ENCODE measurements around the gene CLEC4M.

The CLEC4M gene

GRCh38 chr19:7793493-7793892 lies 30.4 kb downstream of the CLEC4M start:
- H3K9ac ChIP-seq (ENCODE audit: insufficient read length, low read depth), result no peak overlapping the region
- no peak for TF ChIP-seq SUZ12 (IDR thresholded peaks at IDR 0.05; ENCODE audit: extremely low read depth, insufficient read depth, insufficient read length)
- TF ChIP-seq YY1 (IDR thresholded peaks at IDR 0.05; ENCODE audit: insufficient read depth, insufficient read length), result no peak
- TF ChIP-seq ZNF274 (IDR thresholded peaks at IDR 0.05; ENCODE audit: low read depth, low read length), result no peak
- H3K36me3 ChIP-seq (ENCODE audit: insufficient read depth, insufficient read length, low read length), result no peaks in the 10 kb centered on the region
- no peak overlapping the region for H3K4me3 ChIP-seq (ENCODE audit: insufficient read length, low read depth)
- H3K4me1 ChIP-seq (ENCODE audit: insufficient read depth, insufficient read length), result peaks cover 4% of the 10 kb centered on the region
- H3K27me3 ChIP-seq (ENCODE audit: insufficient read depth, insufficient read length), result peaks cover 42% of the 10 kb centered on the region
- no peak for DNase-seq (ENCODE audit: low read depth, low spot score)
- H3K9me3 ChIP-seq (ENCODE audit: insufficient read depth, low read length), result no peaks in the 10 kb centered on the region

- TF ChIP-seq YY1 (IDR thresholded peaks at IDR 0.05; ENCODE audit: insufficient read depth, insufficient read length), result no peak
- TF ChIP-seq SUZ12 (IDR thresholded peaks at IDR 0.05; ENCODE audit: extremely low read depth, insufficient read depth, insufficient read length), result no peak
- TF ChIP-seq ZNF274 (IDR thresholded peaks at IDR 0.05; ENCODE audit: low read depth, low read length), result no peak
- H3K9me3 ChIP-seq (ENCODE audit: insufficient read depth, low read length), result 0 out of 2 replicates have a peak, but pooled peaks cover 3% of the 10 kb centered on the region
- H3K36me3 ChIP-seq (ENCODE audit: insufficient read depth, insufficient read length, low read length), result no peaks in the 10 kb centered on the region
- DNase-seq (ENCODE audit: low read depth, low spot score), result no peak
- H3K4me3 ChIP-seq (ENCODE audit: insufficient read length, low read depth), result no peak overlapping the region
- H3K27me3 ChIP-seq (ENCODE audit: insufficient read depth, insufficient read length), result peaks cover 24% of the 10 kb centered on the region
- H3K4me1 ChIP-seq (ENCODE audit: insufficient read depth, insufficient read length), result no peaks in the 10 kb centered on the region
- H3K9ac ChIP-seq (ENCODE audit: insufficient read length, low read depth), result no peak overlapping the region
Measured at GRCh38 chr19:7795555-7796161, 32.6 kb downstream of the CLEC4M start.

GRCh38 chr19:7799640-7800355 lies 36.8 kb downstream of the CLEC4M start:
- Histone ChIP-seq H3K27me3 (ENCODE audit: insufficient read depth, insufficient read length) (peaks cover 3% of the 10 kb centered on the region), H3K9me3 (ENCODE audit: insufficient read depth, low read length) (peaks cover 22% of the 10 kb centered on the region), H3K4me3 (ENCODE audit: insufficient read length, low read depth) (peak overlapping the region; percentile 36), H3K36me3 (ENCODE audit: insufficient read depth, insufficient read length, low read length) (no peaks in the 10 kb centered on the region), H3K9ac (ENCODE audit: insufficient read length, low read depth) (peak overlapping the region; percentile 64), H3K4me1 (ENCODE audit: insufficient read depth, insufficient read length) (no peaks in the 10 kb centered on the region)
- TF ChIP-seq ZNF274 (IDR thresholded peaks at IDR 0.05; ENCODE audit: low read depth, low read length), result no peak
- no peak for TF ChIP-seq YY1 (IDR thresholded peaks at IDR 0.05; ENCODE audit: insufficient read depth, insufficient read length)
- no peak for TF ChIP-seq SUZ12 (IDR thresholded peaks at IDR 0.05; ENCODE audit: extremely low read depth, insufficient read depth, insufficient read length)
- DNase-seq (ENCODE audit: low read depth, low spot score), result peak; percentile 59

GRCh38 chr19:7801020-7801570 lies 38.1 kb downstream of the CLEC4M start:
- DNase-seq (ENCODE audit: low read depth, low spot score), result no peak
- Histone ChIP-seq H3K9me3 (ENCODE audit: insufficient read depth, low read length) (peaks cover 22% of the 10 kb centered on the region), H3K9ac (ENCODE audit: insufficient read length, low read depth) (no peak overlapping the region), H3K36me3 (ENCODE audit: insufficient read depth, insufficient read length, low read length) (no peaks in the 10 kb centered on the region), H3K4me3 (ENCODE audit: insufficient read length, low read depth) (no peak overlapping the region), H3K4me1 (ENCODE audit: insufficient read depth, insufficient read length) (no peaks in the 10 kb centered on the region), H3K27me3 (ENCODE audit: insufficient read depth, insufficient read length) (peaks cover 3% of the 10 kb centered on the region)
- TF ChIP-seq SUZ12 (IDR thresholded peaks at IDR 0.05; ENCODE audit: extremely low read depth, insufficient read depth, insufficient read length) (no peak), YY1 (IDR thresholded peaks at IDR 0.05; ENCODE audit: insufficient read depth, insufficient read length) (no peak)

GRCh38 chr19:7806234-7806633 lies 43.2 kb downstream of the CLEC4M start:
- Histone ChIP-seq H3K27me3 (ENCODE audit: insufficient read depth, insufficient read length) (no peaks in the 10 kb centered on the region), H3K9ac (ENCODE audit: insufficient read length, low read depth) (no peak overlapping the region), H3K36me3 (ENCODE audit: insufficient read depth, insufficient read length, low read length) (no peaks in the 10 kb centered on the region), H3K4me1 (ENCODE audit: insufficient read depth, insufficient read length) (no peaks in the 10 kb centered on the region), H3K9me3 (ENCODE audit: insufficient read depth, low read length) (peaks cover 19% of the 10 kb centered on the region), H3K4me3 (ENCODE audit: insufficient read length, low read depth) (no peak overlapping the region)
- no peak for TF ChIP-seq YY1 (IDR thresholded peaks at IDR 0.05; ENCODE audit: insufficient read depth, insufficient read length)
- TF ChIP-seq SUZ12 (IDR thresholded peaks at IDR 0.05; ENCODE audit: extremely low read depth, insufficient read depth, insufficient read length), result no peak
- TF ChIP-seq ZNF274 (IDR thresholded peaks at IDR 0.05; ENCODE audit: low read depth, low read length), result no peak
- no peak for DNase-seq (ENCODE audit: low read depth, low spot score)

- H3K4me3 ChIP-seq (ENCODE audit: insufficient read length, low read depth), result no peak overlapping the region
- no peak for DNase-seq (ENCODE audit: low read depth, low spot score)
- H3K9me3 ChIP-seq (ENCODE audit: insufficient read depth, low read length), result peaks cover 20% of the 10 kb centered on the region
- H3K9ac ChIP-seq (ENCODE audit: insufficient read length, low read depth), result no peak overlapping the region
- no peaks in the 10 kb centered on the region for H3K4me1 ChIP-seq (ENCODE audit: insufficient read depth, insufficient read length)
- TF ChIP-seq ZNF274 (IDR thresholded peaks at IDR 0.05; ENCODE audit: low read depth, low read length), result no peak
- TF ChIP-seq YY1 (IDR thresholded peaks at IDR 0.05; ENCODE audit: insufficient read depth, insufficient read length), result no peak
- no peak for TF ChIP-seq SUZ12 (IDR thresholded peaks at IDR 0.05; ENCODE audit: extremely low read depth, insufficient read depth, insufficient read length)
- no peaks in the 10 kb centered on the region for H3K27me3 ChIP-seq (ENCODE audit: insufficient read depth, insufficient read length)
- H3K36me3 ChIP-seq (ENCODE audit: insufficient read depth, insufficient read length, low read length), result no peaks in the 10 kb centered on the region
Measured at GRCh38 chr19:7806876-7807275, 43.8 kb downstream of the CLEC4M start.

GRCh38 chr19:7808108-7808507 lies 45.1 kb downstream of the CLEC4M start:
- TF ChIP-seq ZNF274 (IDR thresholded peaks at IDR 0.05; ENCODE audit: low read depth, low read length) (no peak), YY1 (IDR thresholded peaks at IDR 0.05; ENCODE audit: insufficient read depth, insufficient read length) (no peak), SUZ12 (IDR thresholded peaks at IDR 0.05; ENCODE audit: extremely low read depth, insufficient read depth, insufficient read length) (no peak)
- Histone ChIP-seq H3K27me3 (ENCODE audit: insufficient read depth, insufficient read length) (no peaks in the 10 kb centered on the region), H3K36me3 (ENCODE audit: insufficient read depth, insufficient read length, low read length) (no peaks in the 10 kb centered on the region), H3K4me1 (ENCODE audit: insufficient read depth, insufficient read length) (no peaks in the 10 kb centered on the region), H3K9me3 (ENCODE audit: insufficient read depth, low read length) (peaks cover 10% of the 10 kb centered on the region; the same call in 1 of the 2 replicates), H3K4me3 (ENCODE audit: insufficient read length, low read depth) (no peak overlapping the region), H3K9ac (ENCODE audit: insufficient read length, low read depth) (no peak overlapping the region)
- DNase-seq (ENCODE audit: low read depth, low spot score), result no peak

Data from NT2/D1 (cell line).